GM12865 (cell line): ENCODE measurements around the gene SLC35E1.

ENCODE experiments used
- DNase-seq: peaks from one replicate; pipeline ENCODE4 v3.0.0; 2010; ENCODE audit warnings: low read depth
- H3K4me3 ChIP-seq: 2 replicates; pipeline ENCODE4 v1.5.1; 2011; ENCODE audit warnings: mild to moderate bottlenecking, low read depth, low read length, control low read depth
- TF ChIP-seq, protein P1 (sequence below): IDR thresholded peaks from 2 replicates; pipeline ENCODE4 v1.5.1; 2011; ENCODE audit warnings: low read length, control low read depth, low read depth, inconsistent platforms; ENCODE audit not compliant: insufficient read depth; ENCODE audit errors: missing control alignments

The SLC35E1 gene

DNA sequence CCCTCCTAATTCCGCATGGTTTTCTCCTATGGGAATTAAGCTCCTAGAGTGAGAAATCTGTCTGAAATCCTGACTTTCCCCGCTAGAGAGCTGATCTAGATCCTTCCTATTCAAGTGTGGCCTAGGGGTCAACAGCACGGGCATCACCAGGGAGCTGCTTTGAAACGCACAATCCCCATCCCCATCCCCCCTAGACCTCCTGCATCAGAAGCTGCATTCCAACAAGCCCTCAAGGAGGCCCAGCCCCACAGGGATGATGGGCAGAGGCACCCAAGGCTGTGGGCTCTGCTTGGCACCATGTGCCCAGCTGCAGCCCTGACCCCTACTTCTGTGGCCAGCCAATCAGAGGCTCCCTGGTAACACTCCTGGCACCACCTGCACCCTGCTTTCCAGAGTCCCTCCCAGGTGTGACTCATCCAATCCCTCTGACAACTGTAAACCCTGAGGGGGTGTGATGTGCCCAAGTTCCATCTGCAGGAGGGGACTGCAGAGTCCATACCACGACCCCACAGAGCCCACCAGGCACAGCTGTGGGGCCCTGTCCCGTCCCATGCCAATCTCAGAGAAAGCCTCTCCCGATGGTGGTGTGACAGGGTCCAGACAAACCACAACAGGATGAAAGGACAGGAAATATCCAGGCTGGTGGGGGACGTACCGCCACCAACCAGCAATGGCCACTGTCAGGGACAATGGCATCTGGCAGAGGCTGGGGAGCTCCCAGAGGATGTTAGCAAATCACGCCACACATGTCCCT is 19.8 kb upstream of the SLC35E1 start:
- TF ChIP-seq, protein P1, sequence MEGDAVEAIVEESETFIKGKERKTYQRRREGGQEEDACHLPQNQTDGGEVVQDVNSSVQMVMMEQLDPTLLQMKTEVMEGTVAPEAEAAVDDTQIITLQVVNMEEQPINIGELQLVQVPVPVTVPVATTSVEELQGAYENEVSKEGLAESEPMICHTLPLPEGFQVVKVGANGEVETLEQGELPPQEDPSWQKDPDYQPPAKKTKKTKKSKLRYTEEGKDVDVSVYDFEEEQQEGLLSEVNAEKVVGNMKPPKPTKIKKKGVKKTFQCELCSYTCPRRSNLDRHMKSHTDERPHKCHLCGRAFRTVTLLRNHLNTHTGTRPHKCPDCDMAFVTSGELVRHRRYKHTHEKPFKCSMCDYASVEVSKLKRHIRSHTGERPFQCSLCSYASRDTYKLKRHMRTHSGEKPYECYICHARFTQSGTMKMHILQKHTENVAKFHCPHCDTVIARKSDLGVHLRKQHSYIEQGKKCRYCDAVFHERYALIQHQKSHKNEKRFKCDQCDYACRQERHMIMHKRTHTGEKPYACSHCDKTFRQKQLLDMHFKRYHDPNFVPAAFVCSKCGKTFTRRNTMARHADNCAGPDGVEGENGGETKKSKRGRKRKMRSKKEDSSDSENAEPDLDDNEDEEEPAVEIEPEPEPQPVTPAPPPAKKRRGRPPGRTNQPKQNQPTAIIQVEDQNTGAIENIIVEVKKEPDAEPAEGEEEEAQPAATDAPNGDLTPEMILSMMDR = no peak
- H3K4me3 ChIP-seq = no peak overlapping the region
- DNase-seq = no peak

DNA sequence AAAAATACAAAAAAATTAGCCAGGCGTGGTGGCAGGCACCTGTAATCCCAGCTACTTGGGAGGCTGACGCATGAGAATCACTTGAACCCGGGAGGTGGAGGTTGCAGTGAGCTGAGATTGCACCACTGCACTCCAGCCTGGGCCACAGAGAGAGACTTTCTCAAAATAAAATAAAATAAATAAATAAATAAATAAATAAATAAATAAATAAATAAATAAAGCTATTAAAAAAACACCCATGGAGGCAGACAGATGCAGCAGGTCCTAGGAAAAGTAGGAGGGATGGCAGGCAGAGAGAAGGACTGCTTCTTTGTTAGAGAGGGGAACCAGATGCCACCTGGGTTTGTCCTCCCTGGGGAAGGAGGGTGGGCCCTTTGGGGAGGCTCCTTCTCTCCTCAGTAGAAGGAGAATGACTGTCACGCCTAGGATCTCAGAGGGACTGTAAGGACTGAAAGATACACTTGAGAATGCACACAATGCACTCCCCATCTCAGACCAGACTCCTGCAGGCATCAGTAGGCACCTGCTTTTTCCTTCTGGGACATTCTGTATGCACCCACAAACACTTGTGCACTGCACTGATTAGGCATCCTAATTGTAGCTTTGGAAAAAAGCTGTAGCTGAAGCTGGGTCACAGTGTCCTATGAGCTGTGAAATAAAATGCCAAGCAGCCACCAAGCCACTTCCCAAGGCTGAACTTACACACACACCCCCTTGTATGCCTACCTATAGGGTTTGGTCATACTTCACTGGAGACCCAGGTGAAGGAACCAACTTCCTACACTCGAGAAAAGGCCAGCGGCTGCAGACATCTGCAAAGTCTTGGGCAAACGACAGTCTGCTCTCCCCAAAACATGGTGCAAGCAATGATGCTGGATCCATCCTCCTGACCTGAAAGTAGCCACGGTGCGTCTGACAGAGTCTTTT is 18.9 kb upstream of the SLC35E1 start:
- TF ChIP-seq, protein P1 = no peak
- no peak for DNase-seq
- no peak overlapping the region for H3K4me3 ChIP-seq

DNA sequence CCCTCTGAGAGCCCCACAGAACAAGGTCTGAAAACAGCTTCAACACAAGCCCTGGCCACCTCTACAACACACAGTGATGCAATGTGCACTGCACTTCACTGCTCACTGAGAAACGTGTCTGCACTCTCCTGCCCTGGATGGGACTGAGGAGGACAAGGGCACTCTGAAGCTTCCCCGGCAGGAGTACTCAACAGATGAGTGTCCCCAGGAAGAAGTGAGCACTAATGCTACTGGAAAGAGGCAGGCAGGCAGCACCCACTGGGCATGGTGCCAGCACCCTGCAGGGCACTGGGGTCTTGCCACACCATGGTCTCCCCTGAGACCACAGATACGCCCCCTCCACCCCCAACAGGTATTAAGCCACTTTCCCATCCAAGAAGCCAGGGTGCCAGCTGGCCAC is 17.7 kb upstream of the SLC35E1 start:
- TF ChIP-seq, protein P1 = no peak
- peak; percentile 26 for DNase-seq
- H3K4me3 ChIP-seq = no peak overlapping the region

DNA sequence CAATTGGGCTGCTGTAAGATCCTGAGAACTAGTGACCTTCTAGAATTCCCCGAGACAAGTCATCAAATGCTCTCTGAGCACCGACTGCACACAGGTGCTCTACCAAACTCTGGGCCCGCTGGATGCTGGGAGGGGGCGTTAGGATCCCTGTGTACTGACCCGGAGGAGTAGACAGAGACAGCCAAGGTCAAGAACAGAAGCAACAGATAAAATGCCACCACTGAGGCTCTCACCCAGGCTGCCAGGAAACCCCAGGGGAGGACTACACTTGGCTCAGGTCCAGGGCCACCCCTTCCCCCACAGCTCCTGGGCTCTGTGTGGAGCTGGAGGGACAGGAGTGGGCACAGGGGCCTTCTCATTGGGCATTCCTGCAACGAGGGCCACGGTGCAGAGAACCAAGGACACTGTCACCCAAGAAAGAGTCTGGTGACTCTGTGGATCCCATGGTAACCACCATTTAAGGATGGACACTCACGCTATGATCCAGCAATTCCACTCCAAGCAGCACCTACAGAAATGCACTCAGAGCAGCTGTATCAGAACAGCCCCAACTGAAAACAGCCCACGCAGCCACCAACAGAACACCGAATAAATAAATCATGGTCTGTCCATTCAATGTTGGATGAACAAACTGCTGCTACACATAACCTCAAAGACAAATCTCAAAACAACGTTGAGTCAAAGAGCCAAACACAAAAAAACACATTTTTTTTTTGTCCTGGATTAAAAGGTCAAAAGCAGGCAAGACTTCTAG is 16.8 kb upstream of the SLC35E1 start:
- DNase-seq = no peak
- TF ChIP-seq, protein P1 = no peak
- H3K4me3 ChIP-seq = peak overlapping the region; percentile 93

DNA sequence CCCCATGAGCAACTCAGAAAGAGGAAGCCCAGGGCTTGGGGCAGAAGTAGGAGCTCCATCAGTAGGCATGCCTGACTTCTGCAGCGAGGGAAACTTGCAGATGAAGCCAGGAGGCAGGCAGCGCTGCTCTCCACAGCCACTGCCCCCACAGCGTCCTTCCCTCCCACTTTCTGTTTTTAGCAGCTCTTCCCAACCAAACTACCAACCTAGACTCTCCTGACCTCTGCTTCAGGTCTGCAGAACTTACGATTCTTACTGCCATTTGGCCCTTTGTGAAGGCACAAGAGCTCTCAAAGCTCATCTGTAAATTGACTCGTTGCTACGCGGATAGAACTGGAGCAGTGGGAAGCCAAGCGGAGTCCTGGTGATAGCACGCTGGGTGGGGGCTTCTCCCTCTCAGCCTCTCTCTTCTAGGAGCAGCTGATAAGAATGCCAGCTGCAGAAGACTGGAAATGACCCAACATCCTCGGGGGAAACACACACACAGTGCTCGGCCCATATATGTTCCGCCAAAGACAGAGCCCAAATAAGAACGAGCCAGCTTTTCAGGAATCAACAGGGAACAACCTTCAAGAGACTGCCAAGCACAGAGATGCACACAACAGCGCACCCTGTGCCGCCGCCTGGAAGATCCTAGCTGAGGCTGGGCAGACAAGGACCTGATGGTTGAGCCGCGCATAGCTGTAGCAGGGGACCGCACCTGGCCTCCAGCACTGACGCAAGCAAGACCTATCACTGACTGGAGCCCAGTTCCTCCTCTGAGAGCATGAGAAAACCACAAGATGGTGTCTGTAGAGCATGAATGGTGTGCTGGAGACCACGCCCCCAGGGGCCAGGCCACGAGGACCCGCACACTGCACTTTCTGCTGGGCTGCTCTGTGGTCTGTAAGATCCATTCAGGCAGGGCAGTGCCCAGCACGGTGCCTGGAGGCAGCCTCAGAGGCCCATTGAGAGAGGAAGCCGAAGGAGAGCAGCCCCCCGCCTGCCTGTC is 15.9 kb upstream of the SLC35E1 start:
- peak overlapping the region; percentile 93 for H3K4me3 ChIP-seq
- TF ChIP-seq, protein P1 = no peak
- DNase-seq = peak; percentile 95
